Spinal cord (tissue), 10 donors: ENCODE measurements around the gene DNAJA1. TPM values are rescaled to one million over a fixed set of nuclear protein-coding genes. Genes with fewer than 3 reads are reported as not detected.

Experiments
- DNase-seq, 6 donors: peaks; one replicate each; pipeline versions ENCODE4 v3.0.0 to v3.0.0-alpha.2; 2013 to 2015; ENCODE audit warnings: low spot score in 6 of 6, low read depth in 4 of 6
- H3K27ac ChIP-seq: one replicate; pipeline ENCODE4 v1.5.1; 2013; ENCODE audit warnings: low read depth, low read length, control low read depth
- H3K27me3 ChIP-seq: one replicate; pipeline ENCODE4 v1.6.1; 2013; ENCODE audit warnings: low read length; ENCODE audit not compliant: control insufficient read depth, insufficient read depth
- H3K36me3 ChIP-seq: one replicate; pipeline ENCODE4 v1.6.1; 2013; ENCODE audit warnings: low read length; ENCODE audit not compliant: control insufficient read depth, insufficient read depth
- H3K4me1 ChIP-seq: one replicate; pipeline ENCODE4 v1.6.1; 2013; ENCODE audit warnings: low read length; ENCODE audit not compliant: control insufficient read depth, insufficient read depth
- H3K4me3 ChIP-seq: one replicate; pipeline ENCODE4 v1.5.1; 2013; ENCODE audit warnings: low read depth, low read length, control low read depth
- H3K9me3 ChIP-seq: one replicate; pipeline ENCODE4 v1.6.1; 2013; ENCODE audit warnings: low read length; ENCODE audit not compliant: control insufficient read depth, insufficient read depth
- WGBS: methylation state at CpG from one replicate; pipeline ENCODE4 v1.1.5; 2013; ENCODE audit warnings: missing lambda C conversion rate; ENCODE audit not compliant: insufficient coverage; 5-methylcytosine and 5-hydroxymethylcytosine counted together
- polyA plus RNA-seq, 2 donors: library from polyadenylated mRNA; unstranded; fragments of 120-200 nt; gene quantifications; one replicate each; pipeline ENCODE4 v1.2.1, GENCODE V29; 2013; ENCODE audit not compliant: insufficient read length in 2 of 2
- total RNA-seq, 2 donors: library from RNA; depleted of rRNA in 1 of 2; stranded (reverse); fragments of 120-200 nt in 1 of 2; fragments of >200 nt in 1 of 2; gene quantifications; one replicate each; pipeline versions ENCODE4 v1.2.3 to v1.2.4, GENCODE V29; 2013 to 2014
- donor health status: healthy.

DNAJA1 gene
- total and polyA plus RNA-seq, 4 donors: 138 to 276 (median 226) TPM

GRCh38 chr9:33024126-33024965, 727 bp upstream of the DNAJA1 start:
- DNase-seq: peak in 2 of 6 donors; percentile 7 to 69
- Histone ChIP-seq H3K27ac (peak overlapping the region; percentile 100), H3K27me3 (no peaks in the 10 kb centered on the region), H3K9me3 (no peaks in the 10 kb centered on the region), H3K36me3 (peaks cover 21% of the 10 kb centered on the region), H3K4me3 (peak overlapping the region; percentile 100), H3K4me1 (peaks cover 25% of the 10 kb centered on the region)
- WGBS: 22% methylated on average over 25 of the region's 33 CpGs

GRCh38 chr9:33025572-33026342, 684 bp downstream of the DNAJA1 start:
- Histone ChIP-seq H3K27ac (peak overlapping the region; percentile 100), H3K27me3 (no peaks in the 10 kb centered on the region), H3K4me3 (peak overlapping the region; percentile 100), H3K9me3 (no peaks in the 10 kb centered on the region), H3K4me1 (peaks cover 25% of the 10 kb centered on the region), H3K36me3 (peaks cover 13% of the 10 kb centered on the region)
- DNase-seq: peak in 4 of 6 donors; percentile 69 to 95 (median 84)
- 2% methylated on average over 17 of the region's 36 CpGs for WGBS

GRCh38 chr9:33029231-33029786, 4.2 kb downstream of the DNAJA1 start:
- no CpG with 5 or more reads among the region's 4 CpGs for WGBS
- no peak overlapping the region for H3K27ac ChIP-seq
- no peak overlapping the region for H3K4me3 ChIP-seq
- peaks cover 27% of the 10 kb centered on the region for H3K36me3 ChIP-seq
- no peaks in the 10 kb centered on the region for H3K27me3 ChIP-seq
- H3K9me3 ChIP-seq: no peaks in the 10 kb centered on the region
- H3K4me1 ChIP-seq: peaks cover 12% of the 10 kb centered on the region
- no peak for DNase-seq

- Histone ChIP-seq H3K27me3 (no peaks in the 10 kb centered on the region), H3K9me3 (no peaks in the 10 kb centered on the region), H3K36me3 (peaks cover 36% of the 10 kb centered on the region), H3K27ac (no peak overlapping the region), H3K4me3 (no peak overlapping the region), H3K4me1 (peaks cover 12% of the 10 kb centered on the region)
- no peak for DNase-seq
- WGBS: 91% methylated on average over 1 of the region's 5 CpGs
These were observed 5.2 kb downstream of the DNAJA1 start for GRCh38 chr9:33030285-33030684.

GRCh38 chr9:33032292-33032691, 7.2 kb downstream of the DNAJA1 start:
- DNase-seq: no peak
- WGBS: no CpG with 5 or more reads among the region's 1 CpG
- Histone ChIP-seq H3K4me1 (peaks cover 6% of the 10 kb centered on the region), H3K4me3 (no peak overlapping the region), H3K9me3 (no peaks in the 10 kb centered on the region), H3K27me3 (no peaks in the 10 kb centered on the region), H3K36me3 (peaks cover 49% of the 10 kb centered on the region), H3K27ac (no peak overlapping the region)

GRCh38 chr9:33032865-33033264, 7.8 kb downstream of the DNAJA1 start:
- no peak for DNase-seq
- H3K9me3 ChIP-seq: no peaks in the 10 kb centered on the region
- H3K4me1 ChIP-seq: no peaks in the 10 kb centered on the region
- no peak overlapping the region for H3K4me3 ChIP-seq
- H3K36me3 ChIP-seq: peaks cover 48% of the 10 kb centered on the region
- H3K27ac ChIP-seq: no peak overlapping the region
- no peaks in the 10 kb centered on the region for H3K27me3 ChIP-seq
- WGBS: no CpG with 5 or more reads among the region's 5 CpGs

- no peaks in the 10 kb centered on the region for H3K27me3 ChIP-seq
- H3K36me3 ChIP-seq: peaks cover 30% of the 10 kb centered on the region
- DNase-seq: no peak
- no peak overlapping the region for H3K27ac ChIP-seq
- WGBS: 86% methylated on average over 4 of the region's 9 CpGs
- no peaks in the 10 kb centered on the region for H3K4me1 ChIP-seq
- no peaks in the 10 kb centered on the region for H3K9me3 ChIP-seq
- H3K4me3 ChIP-seq: no peak overlapping the region
These were observed 15.8 kb downstream of the DNAJA1 start for GRCh38 chr9:33040792-33041431.

- Histone ChIP-seq H3K36me3 (peaks cover 25% of the 10 kb centered on the region), H3K4me3 (no peak overlapping the region), H3K4me1 (no peaks in the 10 kb centered on the region), H3K27ac (no peak overlapping the region), H3K9me3 (no peaks in the 10 kb centered on the region), H3K27me3 (no peaks in the 10 kb centered on the region)
- WGBS: 89% methylated on average over 4 of the region's 10 CpGs
- no peak for DNase-seq
These were observed 16.5 kb downstream of the DNAJA1 start for GRCh38 chr9:33041432-33042188.

- Histone ChIP-seq H3K36me3 (peaks cover 18% of the 10 kb centered on the region), H3K9me3 (no peaks in the 10 kb centered on the region), H3K4me1 (no peaks in the 10 kb centered on the region), H3K27me3 (no peaks in the 10 kb centered on the region), H3K27ac (no peak overlapping the region), H3K4me3 (no peak overlapping the region)
- 68% methylated on average over 4 of the region's 8 CpGs for WGBS
- DNase-seq: no peak
These were observed 17.4 kb downstream of the DNAJA1 start for GRCh38 chr9:33042473-33042872.
